ENCODE measurements around the gene ARPC2. TPM values are rescaled to one million over a fixed set of nuclear protein-coding genes. Genes with fewer than 3 reads are reported as not detected.
"Not testable (repeated sequence)": the region's sequence is repeated elsewhere in the genome, so short reads cannot be mapped to it uniquely, and the experiment has no call there.

ARPC2 gene
- total RNA-seq, 1 donor from 2014 or later = 639 TPM

- Mint-ChIP-seq H3K36me3 (ENCODE audit: low read depth) (peaks cover 44% of the 10 kb centered on the region), H3K9me3 (no peaks in the 10 kb centered on the region), H3K4me3 (ENCODE audit: low read depth) (peak overlapping the region; percentile 94), H3K27me3 (ENCODE audit: low read depth) (no peaks in the 10 kb centered on the region), H3K27ac (peak overlapping the region; percentile 93), H3K4me1 (ENCODE audit: low read depth) (peaks cover 20% of the 10 kb centered on the region)
- intact Hi-C loops (cut with micrococcal nuclease) = loop anchor here (1.0 to 5.0 kb wide), 7 partner anchors 15 to 1116 kb away; partner anchors contain the start of genes ARPC2, CNOT9, DNPEP and USP37
- no peak for DNase-seq (ENCODE audit: low spot score)
Observed at GRCh38 chr2:218270721-218271486, 53.9 kb downstream of the ARPC2 start.

- peaks cover 20% of the 10 kb centered on the region for H3K4me1 Mint-ChIP-seq (ENCODE audit: low read depth)
- intact Hi-C loops (cut with micrococcal nuclease) = loop anchor here (2.0 to 5.0 kb wide), 2 partner anchors 45 to 1116 kb away; partner anchors contain the start of gene DNPEP
- H3K36me3 Mint-ChIP-seq (ENCODE audit: low read depth) = peaks cover 46% of the 10 kb centered on the region
Observed at GRCh38 chr2:218271487-218271797, 54.5 kb downstream of the ARPC2 start.

GRCh38 chr2:218271865-218272530, 55.0 kb downstream of the ARPC2 start:
- intact Hi-C loops (cut with micrococcal nuclease) = loop anchor here (1.0 to 5.0 kb wide), 4 partner anchors 45 to 1115 kb away; partner anchors contain the start of genes CATIP and DNPEP

More at GRCh38 chr2:218271487-218271797, 54.5 kb downstream of the ARPC2 start:
- DNase-seq (ENCODE audit: low spot score) = no peak
- no peaks in the 10 kb centered on the region for H3K27me3 Mint-ChIP-seq (ENCODE audit: low read depth)
- peak overlapping the region; percentile 47 for H3K27ac Mint-ChIP-seq
- peak overlapping the region; percentile 94 for H3K4me3 Mint-ChIP-seq (ENCODE audit: low read depth)
- no peaks in the 10 kb centered on the region for H3K9me3 Mint-ChIP-seq

GRCh38 chr2:218272531-218273212, 55.7 kb downstream of the ARPC2 start:
- H3K4me1 Mint-ChIP-seq (ENCODE audit: low read depth) = peaks cover 20% of the 10 kb centered on the region
- H3K27me3 Mint-ChIP-seq (ENCODE audit: low read depth) = no peaks in the 10 kb centered on the region
- peak; percentile 66 for DNase-seq (ENCODE audit: low spot score)
- peaks cover 47% of the 10 kb centered on the region for H3K36me3 Mint-ChIP-seq (ENCODE audit: low read depth)
- no peak overlapping the region for H3K4me3 Mint-ChIP-seq (ENCODE audit: low read depth)
- intact Hi-C loops (cut with micrococcal nuclease) = loop anchor here (1.0 to 5.0 kb wide), 3 partner anchors 84 to 1115 kb away; partner anchors contain the start of genes CATIP and DNPEP
- no peak overlapping the region for H3K27ac Mint-ChIP-seq
- H3K9me3 Mint-ChIP-seq = no peaks in the 10 kb centered on the region

More at GRCh38 chr2:218271865-218272530, 55.0 kb downstream of the ARPC2 start:
- Mint-ChIP-seq H3K4me3 (ENCODE audit: low read depth) (peak overlapping the region; percentile 94), H3K4me1 (ENCODE audit: low read depth) (peaks cover 20% of the 10 kb centered on the region), H3K36me3 (ENCODE audit: low read depth) (peaks cover 47% of the 10 kb centered on the region), H3K27me3 (ENCODE audit: low read depth) (no peaks in the 10 kb centered on the region), H3K27ac (no peak overlapping the region), H3K9me3 (no peaks in the 10 kb centered on the region)
- DNase-seq (ENCODE audit: low spot score) = no peak

GRCh38 chr2:218273214-218273907, 56.4 kb downstream of the ARPC2 start:
- H3K9me3 Mint-ChIP-seq; DNase-seq (ENCODE audit: low spot score); H3K27me3 Mint-ChIP-seq (ENCODE audit: low read depth); H3K4me3 Mint-ChIP-seq (ENCODE audit: low read depth): not testable (repeated sequence)
- peak overlapping the region; percentile 43 for H3K27ac Mint-ChIP-seq
- intact Hi-C loops (cut with micrococcal nuclease) = loop anchor here (5.0 kb wide), 1 partner anchor 1114 kb away; the partner anchor contains the start of gene DNPEP
- H3K36me3 Mint-ChIP-seq (ENCODE audit: low read depth) = peaks cover 48% of the 10 kb centered on the region
- H3K4me1 Mint-ChIP-seq (ENCODE audit: low read depth) = peaks cover 20% of the 10 kb centered on the region

- no peak for DNase-seq (ENCODE audit: low spot score)
- H3K27me3 Mint-ChIP-seq (ENCODE audit: low read depth) = no peaks in the 10 kb centered on the region
- H3K36me3 Mint-ChIP-seq (ENCODE audit: low read depth) = peaks cover 50% of the 10 kb centered on the region
- peak overlapping the region; percentile 43 for H3K27ac Mint-ChIP-seq
- intact Hi-C loops (cut with micrococcal nuclease) = loop anchor here (5.0 kb wide), 1 partner anchor 1113 kb away; the partner anchor contains the start of gene DNPEP
- H3K9me3 Mint-ChIP-seq = no peaks in the 10 kb centered on the region
- H3K4me3 Mint-ChIP-seq (ENCODE audit: low read depth) = no peak overlapping the region
- peaks cover 20% of the 10 kb centered on the region for H3K4me1 Mint-ChIP-seq (ENCODE audit: low read depth)
Observed at GRCh38 chr2:218273908-218274249, 56.9 kb downstream of the ARPC2 start.

- Mint-ChIP-seq H3K9me3 (no peaks in the 10 kb centered on the region), H3K27me3 (ENCODE audit: low read depth) (no peaks in the 10 kb centered on the region), H3K4me1 (ENCODE audit: low read depth) (peaks cover 16% of the 10 kb centered on the region), H3K4me3 (ENCODE audit: low read depth) (no peak overlapping the region), H3K27ac (no peak overlapping the region), H3K36me3 (ENCODE audit: low read depth) (peaks cover 47% of the 10 kb centered on the region)
- DNase-seq (ENCODE audit: low spot score) = no peak
- intact Hi-C loops (cut with micrococcal nuclease) = loop anchor here (5.0 kb wide), 1 partner anchor 1113 kb away; the partner anchor contains the start of gene DNPEP
Observed at GRCh38 chr2:218274586-218274985, 57.6 kb downstream of the ARPC2 start.

GRCh38 chr2:218275371-218276072, 58.5 kb downstream of the ARPC2 start:
- no peak for DNase-seq (ENCODE audit: low spot score)
- Mint-ChIP-seq H3K27ac (no peak overlapping the region), H3K27me3 (ENCODE audit: low read depth) (no peaks in the 10 kb centered on the region), H3K4me1 (ENCODE audit: low read depth) (peaks cover 16% of the 10 kb centered on the region), H3K9me3 (no peaks in the 10 kb centered on the region), H3K36me3 (ENCODE audit: low read depth) (peaks cover 56% of the 10 kb centered on the region), H3K4me3 (ENCODE audit: low read depth) (no peak overlapping the region)
- intact Hi-C loops (cut with micrococcal nuclease) = no loop called here

GRCh38 chr2:218276986-218277755, 60.2 kb downstream of the ARPC2 start:
- peaks cover 61% of the 10 kb centered on the region for H3K36me3 Mint-ChIP-seq (ENCODE audit: low read depth)
- intact Hi-C loops (cut with micrococcal nuclease) = no loop called here
- H3K27ac Mint-ChIP-seq = peak overlapping the region; percentile 13

GRCh38 chr2:218277921-218278320, 60.9 kb downstream of the ARPC2 start:
- intact Hi-C loops (cut with micrococcal nuclease) = no loop called here
- no peak for DNase-seq (ENCODE audit: low spot score)
- Mint-ChIP-seq H3K9me3 (no peaks in the 10 kb centered on the region), H3K36me3 (ENCODE audit: low read depth) (peaks cover 64% of the 10 kb centered on the region), H3K27me3 (ENCODE audit: low read depth) (no peaks in the 10 kb centered on the region), H3K4me1 (ENCODE audit: low read depth) (no peaks in the 10 kb centered on the region), H3K4me3 (ENCODE audit: low read depth) (no peak overlapping the region), H3K27ac (no peak overlapping the region)

More at GRCh38 chr2:218276986-218277755, 60.2 kb downstream of the ARPC2 start:
- no peak overlapping the region for H3K4me3 Mint-ChIP-seq (ENCODE audit: low read depth)
- H3K9me3 Mint-ChIP-seq = no peaks in the 10 kb centered on the region
- no peak for DNase-seq (ENCODE audit: low spot score)
- H3K4me1 Mint-ChIP-seq (ENCODE audit: low read depth) = peaks cover 2% of the 10 kb centered on the region
- H3K27me3 Mint-ChIP-seq (ENCODE audit: low read depth) = no peaks in the 10 kb centered on the region
